NCI-H2196 treated with DMSO at 0.1 percent for 48 hours (cell line): ENCODE measurements around the gene TMEM52.

Experiments
- DNase-seq: peaks from one replicate; lab custom pipeline; 2025; ENCODE audit not compliant: unreplicated experiment; lab: John Stamatoyannopoulos, UW

Gene TMEM52

DNA sequence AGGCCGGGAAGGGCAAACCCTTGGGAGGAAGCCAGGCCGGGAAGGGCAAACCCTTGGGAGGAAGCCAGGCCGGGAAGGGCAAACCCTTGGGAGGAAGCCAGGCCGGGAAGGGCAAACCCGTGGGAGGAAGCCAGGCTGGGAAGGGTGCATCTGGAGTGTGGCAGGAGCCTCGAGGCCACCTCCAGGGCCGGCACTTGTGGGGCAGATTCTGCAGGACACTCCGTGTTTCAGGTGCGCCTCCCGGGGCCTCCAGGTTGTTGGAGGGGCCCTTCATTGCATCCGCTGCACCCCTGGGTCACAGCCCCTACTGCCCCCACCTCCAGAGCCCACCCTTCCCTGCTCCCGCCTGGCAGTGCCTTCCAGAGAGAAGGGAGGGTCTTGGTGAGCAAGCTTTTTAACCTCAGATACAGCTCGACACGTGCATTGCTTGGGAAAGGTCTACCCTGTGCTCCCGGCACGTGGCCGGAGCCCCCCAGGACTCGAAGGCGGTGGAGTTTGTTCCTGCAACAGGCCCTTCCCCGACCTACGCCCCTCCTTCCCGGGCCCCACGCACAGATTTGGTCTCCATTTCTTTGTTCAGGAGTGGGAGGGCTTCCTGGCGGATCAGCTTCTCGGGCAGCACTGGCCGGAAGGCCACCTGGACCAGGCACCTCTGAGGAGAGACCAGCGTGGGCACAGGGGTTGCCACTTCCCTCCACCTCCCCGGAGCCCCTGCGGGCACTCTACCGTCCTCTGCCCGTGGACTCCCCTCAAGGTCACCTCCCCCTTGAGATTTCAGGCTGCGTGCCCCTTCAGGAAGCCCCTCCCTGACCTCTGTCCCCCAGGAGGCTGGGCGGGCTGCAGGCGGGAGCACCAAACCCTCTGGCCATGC lies 9.4 kb upstream of the TMEM52 start:
- no peak for DNase-seq

DNA sequence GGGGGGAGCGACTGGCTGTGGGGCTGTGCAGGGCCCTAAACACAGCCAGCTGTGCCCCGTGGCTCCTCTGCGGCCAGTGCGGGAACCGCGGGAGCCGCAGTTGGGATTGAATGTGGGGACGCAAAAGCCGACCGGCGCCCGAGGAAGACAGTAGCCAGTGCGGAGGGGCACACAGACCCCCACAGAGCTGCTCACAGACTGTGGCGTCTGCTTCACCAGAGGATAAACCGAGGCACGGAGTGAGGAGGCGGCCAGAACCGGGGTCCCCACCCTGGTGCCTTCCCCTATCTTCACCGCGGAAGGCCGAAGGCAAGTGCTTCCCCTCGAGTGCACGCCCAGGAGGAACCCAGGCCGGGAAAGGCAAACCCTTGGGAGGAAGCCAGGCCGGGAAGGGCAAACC lies 8.7 kb upstream of the TMEM52 start:
- DNase-seq, result no peak

DNA sequence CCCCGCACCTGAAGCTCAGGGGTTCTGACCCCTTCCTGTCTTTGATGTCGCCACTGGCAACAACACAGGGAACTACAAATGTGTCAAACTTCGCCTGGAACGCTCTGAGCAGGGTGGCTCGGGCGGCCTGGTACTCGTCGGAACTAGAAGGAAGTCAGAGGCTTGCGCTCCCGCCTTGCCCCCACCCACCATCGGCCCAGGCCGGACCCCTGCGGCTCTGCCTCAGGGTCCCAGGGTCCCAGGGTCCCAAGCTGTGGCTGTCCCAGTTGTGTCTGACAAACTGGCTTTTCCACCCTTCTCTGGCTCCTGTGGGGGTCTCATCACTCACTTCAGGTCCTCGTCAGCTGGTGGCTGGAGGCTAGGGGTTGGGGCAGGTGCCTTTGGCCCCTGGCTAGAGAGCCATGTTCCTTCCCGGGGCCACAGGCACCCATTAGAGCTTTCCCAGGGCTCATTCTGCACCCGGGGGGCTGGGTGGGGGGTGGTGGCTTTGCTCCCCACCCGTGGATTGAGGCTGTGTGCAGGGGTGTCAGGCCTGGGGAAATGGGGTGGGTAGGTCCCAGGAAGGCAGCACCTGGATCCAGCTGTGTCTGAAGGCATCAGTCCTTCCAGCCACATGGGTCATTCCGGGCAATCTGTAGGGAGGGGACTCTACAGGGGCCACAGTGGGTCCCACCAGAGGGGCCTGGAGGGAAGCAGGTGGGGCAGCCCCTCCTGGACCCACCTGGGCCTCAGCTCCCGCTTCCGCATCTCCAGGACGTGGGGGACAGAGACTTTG lies 8.0 kb upstream of the TMEM52 start:
- DNase-seq, result no peak

DNA sequence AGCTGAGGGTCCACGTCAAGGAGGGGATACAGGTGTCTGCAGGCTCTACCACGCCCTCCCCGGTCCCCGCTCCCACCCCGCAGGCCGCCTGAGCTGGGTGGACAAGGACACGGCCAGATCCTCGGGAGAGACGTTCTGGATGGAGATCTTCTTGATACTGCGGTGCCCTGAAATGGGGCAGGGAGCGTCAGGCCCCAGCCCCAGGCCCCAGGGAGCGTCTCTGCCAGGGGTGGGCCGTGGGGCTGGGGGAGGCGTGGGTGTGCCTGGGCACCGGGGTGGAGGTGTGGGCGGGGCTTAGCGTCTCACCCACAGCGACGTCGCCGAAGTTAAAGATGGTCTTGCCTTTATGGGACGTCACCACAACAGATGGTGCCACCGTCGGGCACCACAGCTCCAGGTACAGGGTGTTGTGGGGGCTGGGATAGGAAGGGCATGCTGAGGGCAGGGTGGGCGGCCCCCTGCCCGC lies 7.3 kb upstream of the TMEM52 start:
- DNase-seq, result no peak

DNA sequence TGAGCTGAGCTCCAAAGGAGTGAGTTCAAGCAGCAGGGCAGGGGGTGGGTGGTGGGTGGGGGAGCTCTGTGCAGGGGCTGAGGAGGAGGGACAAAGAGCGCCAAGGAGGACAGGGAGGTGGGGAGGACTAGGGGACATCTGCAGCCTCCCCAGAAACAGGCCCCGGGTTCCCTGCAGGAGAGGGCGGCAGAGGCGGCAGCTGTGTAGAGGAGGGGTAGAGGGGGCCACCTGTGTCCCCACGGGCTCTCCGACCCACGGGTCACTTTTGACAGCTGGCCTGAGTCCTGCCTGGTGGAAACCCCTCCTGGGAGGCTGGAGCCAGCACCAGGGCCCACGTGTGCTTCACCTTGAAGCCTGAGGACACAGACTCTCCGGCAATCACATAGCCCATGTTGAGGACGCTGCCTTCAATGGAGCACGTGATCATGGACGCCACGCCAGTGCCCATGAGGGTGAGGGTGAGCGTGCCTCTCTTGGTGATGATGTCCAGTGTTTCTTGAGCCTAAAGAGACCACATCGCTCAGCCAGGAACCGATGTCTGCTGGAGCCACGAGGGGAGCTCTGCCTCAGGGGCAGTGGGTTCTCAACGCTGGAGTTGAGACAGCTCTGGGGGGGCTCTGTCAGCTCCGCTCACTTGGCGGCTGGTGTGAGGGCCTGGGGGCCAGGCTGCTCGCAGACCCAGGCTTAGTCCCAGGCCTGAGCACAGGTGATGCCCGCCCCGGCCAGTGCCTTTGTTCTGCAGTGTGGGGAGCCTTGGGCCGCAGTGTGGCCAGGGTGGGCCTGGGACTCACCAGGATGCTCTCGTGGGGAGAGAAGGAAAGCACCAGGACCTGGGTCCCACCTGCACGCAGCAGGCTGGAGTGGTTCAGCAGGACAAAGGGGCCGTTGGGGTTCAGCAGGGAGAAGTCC lies 6.6 kb upstream of the TMEM52 start:
- DNase-seq, result no peak

DNA sequence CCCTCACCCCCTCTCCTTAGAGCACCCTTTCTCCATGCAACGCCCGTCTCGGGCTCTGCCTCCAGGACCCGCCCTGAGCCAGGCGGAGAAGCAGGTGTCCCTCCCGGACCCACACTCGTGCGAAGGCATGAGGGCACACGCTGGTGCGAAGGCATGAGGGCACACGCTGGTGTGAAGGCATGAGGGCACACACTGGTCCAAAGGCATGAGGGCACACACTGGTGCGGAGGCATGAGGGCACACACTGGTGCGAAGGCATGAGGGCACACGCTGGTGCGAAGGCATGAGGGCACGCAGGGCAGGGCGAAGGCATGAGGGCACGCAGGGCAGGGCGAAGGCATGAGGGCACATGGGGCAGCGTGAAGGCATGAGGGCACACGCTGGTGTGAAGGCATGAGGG lies 5.8 kb upstream of the TMEM52 start:
- no peak for DNase-seq

DNA sequence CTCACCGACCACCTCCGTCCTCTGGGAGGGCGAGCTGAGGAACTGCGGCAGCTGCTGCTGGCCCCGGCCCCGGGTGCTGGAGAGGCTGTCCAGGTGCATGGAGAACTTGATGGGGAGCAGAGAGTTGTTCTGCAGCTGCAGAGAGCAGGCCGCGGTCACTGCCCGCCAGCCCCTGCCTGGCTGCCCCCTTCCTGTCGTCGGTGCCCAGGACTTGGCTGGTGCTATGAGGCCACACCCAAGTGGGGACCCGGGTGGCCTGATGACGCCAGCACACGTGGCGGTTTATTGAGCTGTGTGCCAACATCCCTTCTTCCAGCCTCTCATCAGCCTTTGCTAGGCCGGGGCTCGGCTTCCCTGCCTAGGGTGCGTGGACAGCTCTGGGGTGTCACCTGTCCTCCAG lies 5.3 kb upstream of the TMEM52 start:
- no peak for DNase-seq

DNA sequence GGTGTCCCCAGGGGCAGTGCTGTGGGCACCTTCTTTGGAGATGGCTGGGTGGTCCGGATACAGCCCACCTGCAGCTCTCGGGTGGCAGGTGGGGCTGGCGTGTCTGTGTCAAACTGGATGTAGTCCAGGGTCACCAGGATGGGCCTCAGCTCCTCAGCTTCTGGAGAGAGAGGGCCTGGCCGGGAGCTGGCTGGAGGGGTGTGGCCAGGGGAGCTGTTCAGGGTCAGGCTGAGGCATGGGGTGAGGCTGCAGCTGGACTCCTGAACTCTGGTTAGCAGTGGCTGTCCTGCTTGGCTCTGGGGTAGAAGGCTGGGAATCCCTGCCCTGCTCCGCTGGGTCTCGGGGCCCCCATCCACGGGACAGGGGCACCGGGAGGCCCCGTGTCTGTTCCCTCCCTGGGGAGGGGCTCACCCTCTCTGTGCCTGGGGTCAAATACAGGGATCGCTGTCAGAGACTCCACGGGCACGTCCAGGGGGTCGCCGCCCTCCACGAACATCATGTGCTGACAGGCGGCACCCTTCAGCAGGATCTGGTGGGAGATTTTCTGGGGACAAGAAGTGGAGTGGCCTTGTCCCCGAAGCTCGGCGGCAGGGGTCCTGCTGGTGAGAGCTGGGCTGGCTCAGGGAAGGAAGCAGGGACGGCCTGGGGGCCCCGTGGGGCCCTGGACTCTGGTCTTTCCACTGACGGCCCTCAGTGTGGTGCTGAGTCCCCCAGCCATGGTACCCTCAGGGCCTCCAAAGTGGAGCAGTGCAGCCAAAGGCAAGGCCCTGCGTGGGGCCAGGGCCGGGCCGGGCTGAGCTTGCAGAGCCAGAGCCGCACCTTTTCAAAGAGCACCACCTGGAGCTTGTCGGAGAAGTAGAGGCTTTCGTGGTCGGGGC lies 4.1 kb upstream of the TMEM52 start:
- DNase-seq, result no peak

DNA sequence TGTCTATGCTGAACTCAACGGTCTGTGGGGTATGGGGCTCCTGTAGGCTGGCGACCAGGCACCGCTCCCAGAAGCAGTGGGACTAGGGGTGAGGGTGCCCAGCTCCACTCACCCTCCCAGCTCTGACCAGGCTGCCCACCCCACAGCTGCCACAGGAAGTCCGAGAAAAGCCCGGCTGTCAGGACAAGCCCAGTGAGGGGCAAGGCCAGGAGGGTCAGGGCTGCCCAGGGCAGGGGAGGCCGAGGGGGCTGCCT lies 3.5 kb upstream of the TMEM52 start:
- no peak for DNase-seq

DNA sequence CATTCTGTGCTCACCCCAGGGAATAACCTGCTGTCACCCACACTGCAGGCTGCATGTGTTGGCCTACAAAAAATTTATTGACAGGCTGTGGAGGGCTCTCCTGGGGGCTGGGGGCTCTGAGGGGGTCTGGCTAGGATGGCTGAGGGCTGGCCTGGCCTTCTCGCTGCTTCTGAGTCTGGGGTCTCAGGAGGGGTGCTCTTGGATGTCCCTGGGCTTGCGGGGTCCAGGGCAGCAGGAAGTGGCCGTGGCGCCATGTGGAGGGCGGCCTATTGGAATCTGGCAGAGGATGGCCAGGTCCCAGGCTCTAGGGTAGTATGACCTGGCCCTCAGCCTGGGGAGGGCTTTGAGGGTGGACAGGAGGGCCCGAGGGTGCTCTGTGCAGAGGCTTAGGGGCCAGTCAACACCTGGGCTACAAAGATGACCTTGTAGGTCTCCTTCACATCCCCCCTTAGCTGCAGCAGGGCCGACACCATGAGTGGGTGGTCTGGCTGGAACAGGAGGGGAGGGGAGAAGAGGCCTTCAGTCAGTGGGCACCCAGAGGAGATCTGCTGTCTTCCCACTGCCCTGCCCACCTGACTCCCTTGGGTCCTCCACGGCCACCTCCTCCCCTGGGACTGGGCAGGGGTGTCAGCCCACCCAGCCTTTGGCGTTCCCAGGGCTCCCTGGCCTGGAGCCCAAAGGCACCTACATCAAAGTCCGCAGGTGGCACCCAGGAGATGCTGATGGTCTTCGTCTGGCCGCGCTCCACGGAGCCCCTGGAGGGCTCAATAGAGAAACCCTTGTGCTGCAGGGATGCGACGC lies 3.0 kb upstream of the TMEM52 start:
- no peak for DNase-seq

DNA sequence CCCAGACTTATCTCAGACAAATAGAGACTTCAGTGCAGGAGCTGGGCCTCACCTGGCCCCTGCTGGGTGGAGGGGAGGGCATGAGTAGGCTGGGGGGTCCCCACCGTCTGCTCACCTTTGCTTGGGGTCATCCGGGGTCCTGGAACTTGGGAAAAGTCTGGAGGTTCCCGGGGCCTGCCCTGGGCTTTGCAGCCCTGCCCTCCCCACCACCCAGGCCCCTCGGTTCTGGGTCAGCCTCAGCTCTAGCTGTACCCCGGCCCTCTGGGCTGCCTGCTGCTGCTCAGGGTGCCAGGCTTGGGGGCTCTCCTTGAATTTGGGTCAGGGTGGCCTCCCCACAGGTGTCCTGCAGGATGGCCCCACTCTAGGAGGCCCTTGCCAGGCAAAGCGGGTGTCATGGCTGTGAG lies 2.4 kb upstream of the TMEM52 start:
- DNase-seq, result no peak

DNA sequence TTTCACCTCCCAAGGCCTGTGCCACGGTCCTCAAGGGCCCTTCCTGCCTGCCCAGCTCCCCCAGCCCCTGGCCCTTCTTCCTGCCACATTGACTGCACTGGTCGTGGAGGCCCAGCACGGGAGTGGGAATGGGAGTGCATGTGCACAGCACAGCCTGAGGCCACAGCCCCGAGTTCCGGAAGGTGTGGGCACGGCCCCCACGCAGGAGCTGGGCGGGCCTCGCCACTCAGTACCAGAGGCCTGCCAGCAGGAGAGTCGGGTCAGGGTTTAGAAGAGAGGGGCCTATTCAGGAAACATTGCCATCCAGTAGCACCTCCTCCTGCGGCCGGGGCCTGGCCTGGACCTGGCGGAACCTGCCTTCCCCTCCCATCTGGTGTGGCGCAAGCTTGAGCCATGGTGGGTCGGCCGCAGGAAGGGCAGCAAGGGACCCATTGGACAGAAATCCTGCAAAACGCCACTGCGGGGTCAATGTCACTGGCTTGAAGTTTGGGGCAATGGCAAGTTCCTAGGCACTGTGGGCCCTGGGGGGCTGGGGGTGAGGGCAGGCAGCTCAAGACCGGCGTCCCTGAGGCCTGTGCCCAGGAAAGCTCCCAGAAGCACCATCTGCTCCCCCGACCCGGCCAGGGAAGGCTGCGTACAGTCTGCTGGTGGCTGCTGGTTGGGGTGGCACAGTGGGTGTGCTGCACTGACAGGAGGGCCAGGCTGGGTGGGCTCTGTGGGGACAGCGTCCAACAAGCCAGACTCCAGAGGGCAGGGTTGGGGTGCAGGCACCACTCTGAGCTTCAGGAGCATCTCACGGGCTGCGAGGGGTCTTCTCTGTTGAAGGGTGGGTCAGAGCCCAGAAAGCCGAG lies 1.8 kb upstream of the TMEM52 start:
- DNase-seq, result no peak

DNA sequence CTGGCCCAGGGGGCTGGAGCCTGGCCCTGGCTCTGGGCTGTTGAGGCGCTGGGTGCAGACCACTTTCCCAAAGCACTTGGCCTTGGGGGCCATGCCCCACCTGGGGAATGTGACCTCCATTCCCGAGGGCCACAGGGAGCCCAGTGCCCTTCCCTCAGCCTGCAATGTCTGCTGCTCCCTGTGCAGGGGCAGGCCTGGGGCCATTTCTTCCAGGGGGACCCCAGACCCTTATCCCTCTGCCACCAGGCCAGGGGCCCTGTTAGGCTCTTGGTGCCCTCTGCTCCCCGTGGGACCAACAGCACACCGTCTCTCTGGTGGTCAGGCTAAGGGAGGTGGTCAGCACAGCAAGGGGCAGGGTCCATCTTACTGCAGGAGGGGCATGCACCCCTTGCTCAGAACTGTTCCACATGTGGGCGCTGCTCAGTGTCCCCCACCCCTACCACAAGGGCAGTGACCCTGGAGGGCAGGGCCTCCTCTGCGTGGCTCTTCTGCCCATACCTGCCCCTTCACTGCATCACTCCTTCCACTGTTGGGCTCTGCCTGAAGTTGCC lies 1.1 kb upstream of the TMEM52 start:
- DNase-seq, result no peak

DNA sequence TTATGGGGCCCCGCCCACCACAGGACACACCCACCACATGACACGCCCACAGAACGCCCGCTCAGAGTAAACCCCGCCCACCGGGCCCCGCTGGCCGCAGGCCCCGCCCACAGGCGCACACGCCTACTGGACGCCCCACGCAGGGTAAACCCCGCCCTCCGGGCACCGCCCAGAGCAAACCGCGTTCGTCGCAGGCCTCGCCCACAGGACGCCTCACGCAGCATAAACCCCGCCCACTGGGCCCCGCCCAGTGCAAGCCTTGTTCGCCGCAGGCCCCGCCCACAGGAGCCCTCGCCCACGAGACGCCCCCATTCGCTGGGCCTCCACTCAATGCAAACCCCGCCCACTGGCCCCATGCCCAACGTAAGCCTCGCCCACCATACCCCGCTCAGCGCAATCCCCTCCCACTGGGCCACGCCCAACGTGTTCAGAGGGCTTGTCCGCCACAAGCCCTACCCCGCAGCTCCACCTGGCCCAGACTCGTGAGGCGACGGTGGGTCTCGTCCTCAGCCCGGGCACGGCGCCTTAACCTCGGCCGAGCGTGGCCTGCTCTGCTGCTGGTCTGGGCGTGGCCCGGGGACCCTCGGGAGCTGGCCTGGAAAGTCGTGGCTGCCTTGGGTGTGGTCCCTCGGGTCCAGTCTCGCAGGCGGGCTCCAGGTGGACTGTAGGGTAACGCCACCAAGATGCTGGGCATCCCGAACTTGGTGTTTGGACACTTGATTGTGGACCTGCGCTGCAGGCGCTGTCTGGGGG lies 401 bp upstream of the TMEM52 start:
- DNase-seq, result peak; percentile 95

DNA sequence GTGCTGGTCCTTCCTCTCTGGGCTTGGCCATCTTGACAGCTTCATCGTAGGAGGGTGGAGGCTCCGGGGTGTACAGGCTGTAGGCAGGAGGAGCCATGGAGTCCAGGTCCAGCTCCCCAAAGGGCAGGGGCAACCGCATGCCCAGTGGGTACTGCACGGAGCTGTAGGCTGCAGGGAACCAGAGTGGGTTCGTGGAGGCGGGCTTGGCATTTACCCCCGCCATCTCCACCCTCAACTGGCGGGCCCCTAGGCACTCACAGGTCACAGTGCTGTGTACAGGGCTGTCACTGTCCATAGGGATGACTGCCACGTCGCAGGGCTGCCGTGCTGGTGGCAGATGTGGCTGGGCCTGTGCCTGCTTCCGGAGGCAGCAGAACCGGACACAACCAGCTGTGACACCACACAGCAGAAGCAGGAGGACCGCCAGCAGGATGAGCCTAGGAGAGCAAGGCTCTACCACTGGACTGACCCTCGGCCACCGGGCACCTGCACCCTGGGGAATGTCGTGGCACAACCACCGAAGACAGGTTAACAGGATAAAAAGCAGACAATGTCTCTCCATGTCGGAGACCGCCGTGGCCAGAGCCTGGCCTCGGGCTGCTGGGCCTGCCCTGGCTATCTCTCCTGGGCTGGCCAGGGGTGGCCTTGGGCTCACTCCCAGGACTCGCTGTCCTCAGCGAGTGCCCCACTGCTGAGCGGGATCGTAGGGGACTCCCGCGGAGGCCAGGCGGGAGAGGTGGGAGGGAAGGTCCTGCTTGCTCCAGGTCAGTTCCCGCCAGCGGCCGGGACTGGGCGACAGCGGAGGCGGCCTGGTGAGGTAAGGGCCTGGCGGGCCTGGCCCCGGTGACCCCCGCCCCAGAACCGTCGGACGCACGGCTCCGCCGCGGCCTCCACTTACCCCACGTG lies 831 bp downstream of the TMEM52 start:
- DNase-seq, result no peak

DNA sequence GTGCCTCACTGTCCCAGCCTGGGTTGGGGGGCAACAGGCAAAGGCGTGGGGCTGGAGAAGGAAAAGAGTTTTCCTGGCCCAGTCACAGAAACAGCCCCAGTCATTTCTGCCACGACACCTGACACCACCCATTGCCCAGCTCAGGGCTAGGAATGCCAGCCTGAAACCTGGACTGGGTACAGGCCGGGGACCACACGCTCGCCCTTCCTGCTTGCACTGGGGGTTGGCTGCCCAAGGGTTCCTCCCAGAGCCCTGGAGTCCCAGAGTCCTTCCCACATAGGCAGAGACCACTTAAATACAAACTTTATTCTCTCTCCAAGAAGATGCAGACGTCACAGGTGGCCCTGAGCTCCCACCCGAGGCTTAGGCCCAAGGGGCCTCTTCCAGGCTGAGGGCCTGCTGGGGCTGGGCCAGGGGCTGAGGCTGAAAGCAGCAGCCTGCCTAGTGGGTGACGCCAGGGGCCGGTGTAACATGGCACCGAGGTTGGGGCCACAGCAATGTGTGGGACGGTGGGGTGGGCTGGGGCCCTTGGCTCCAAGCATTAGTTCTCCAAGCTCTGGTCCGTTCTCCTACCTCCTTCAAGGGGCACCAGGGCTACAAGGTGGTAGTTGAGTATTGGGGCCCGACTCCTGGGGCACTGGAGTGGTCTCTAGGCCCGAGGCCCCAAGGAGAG lies 1.6 kb downstream of the TMEM52 start:
- DNase-seq, result no peak
